ENCODE data around the gene OR52K1. TPM values are rescaled to one million over a fixed set of nuclear protein-coding genes. Genes with fewer than 3 reads are reported as not detected.
"Not testable (repeated sequence)": the region's sequence is repeated elsewhere in the genome, so short reads cannot be mapped to it uniquely, and the experiment has no call there.

The OR52K1 gene
- total and polyA plus RNA-seq, 2 donors (not counting 1 experiment from before 2014, with no cell fraction given) = not detected

DNA sequence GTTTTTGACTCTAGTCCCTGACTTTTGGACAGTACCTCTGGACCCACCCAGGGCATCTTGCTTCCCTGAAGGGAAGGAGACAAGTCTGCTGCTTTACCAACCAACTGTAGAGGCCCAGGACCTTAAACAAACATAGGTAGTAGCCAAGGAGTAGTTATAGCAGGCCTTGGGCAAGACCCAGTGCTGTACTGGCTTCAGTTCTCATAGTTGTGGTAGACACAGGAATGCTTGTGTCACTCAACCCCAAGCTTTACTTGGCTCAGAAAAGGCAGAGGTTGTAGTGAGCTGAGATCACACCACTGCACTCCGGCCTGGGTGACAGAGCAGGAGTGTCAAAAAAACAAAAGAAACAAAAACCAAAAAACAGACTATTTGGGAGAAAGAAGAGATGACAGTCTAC lies 41.2 kb downstream of the OR52K1 start:
- no peak overlapping the region for H3K27ac ChIP-seq (ENCODE audit: insufficient read depth, low read length)
- no peaks in the 10 kb centered on the region for H3K79me2 ChIP-seq (ENCODE audit: control insufficient read depth, insufficient read depth, low read length)
- peak in 1 of 2 donors; percentile 5 for DNase-seq (ENCODE audit: low read depth in 2 of 2)
- H3K4me2 ChIP-seq (ENCODE audit: extremely low read depth, insufficient read depth, low read length) = no peak overlapping the region
- no peak overlapping the region for H3K9ac ChIP-seq (ENCODE audit: insufficient read depth, low read length)
- no peak overlapping the region for H2AFZ ChIP-seq (ENCODE audit: low read length)
- no peak for TF ChIP-seq EZH2 (IDR thresholded peaks at IDR 0.05; ENCODE audit: low read length, missing control alignments)
- TF ChIP-seq, protein P1, sequence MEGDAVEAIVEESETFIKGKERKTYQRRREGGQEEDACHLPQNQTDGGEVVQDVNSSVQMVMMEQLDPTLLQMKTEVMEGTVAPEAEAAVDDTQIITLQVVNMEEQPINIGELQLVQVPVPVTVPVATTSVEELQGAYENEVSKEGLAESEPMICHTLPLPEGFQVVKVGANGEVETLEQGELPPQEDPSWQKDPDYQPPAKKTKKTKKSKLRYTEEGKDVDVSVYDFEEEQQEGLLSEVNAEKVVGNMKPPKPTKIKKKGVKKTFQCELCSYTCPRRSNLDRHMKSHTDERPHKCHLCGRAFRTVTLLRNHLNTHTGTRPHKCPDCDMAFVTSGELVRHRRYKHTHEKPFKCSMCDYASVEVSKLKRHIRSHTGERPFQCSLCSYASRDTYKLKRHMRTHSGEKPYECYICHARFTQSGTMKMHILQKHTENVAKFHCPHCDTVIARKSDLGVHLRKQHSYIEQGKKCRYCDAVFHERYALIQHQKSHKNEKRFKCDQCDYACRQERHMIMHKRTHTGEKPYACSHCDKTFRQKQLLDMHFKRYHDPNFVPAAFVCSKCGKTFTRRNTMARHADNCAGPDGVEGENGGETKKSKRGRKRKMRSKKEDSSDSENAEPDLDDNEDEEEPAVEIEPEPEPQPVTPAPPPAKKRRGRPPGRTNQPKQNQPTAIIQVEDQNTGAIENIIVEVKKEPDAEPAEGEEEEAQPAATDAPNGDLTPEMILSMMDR (conservative IDR thresholded peaks at IDR 0.05 in 1 of 2, IDR thresholded peaks at IDR 0.05 in 1 of 2; ENCODE audit: low read depth in 1 of 2, low read length in 2 of 2) = no peak
- H4K20me1 ChIP-seq (ENCODE audit: control insufficient read depth, extremely low read depth, insufficient read depth, low read length) = no peaks in the 10 kb centered on the region
- H3K36me3 ChIP-seq (ENCODE audit: control insufficient read depth, insufficient read depth, low read length) = no peaks in the 10 kb centered on the region
- H3K4me1 ChIP-seq (ENCODE audit: control insufficient read depth, extremely low read depth, insufficient read depth, low read length) = no peaks in the 10 kb centered on the region
- H3K9me3 ChIP-seq (ENCODE audit: control insufficient read depth, insufficient read depth, low read depth, low read length) = no peaks in the 10 kb centered on the region
- no peak overlapping the region for H3K4me3 ChIP-seq (replicated peaks in 1 of 4; ENCODE audit: control extremely low read depth in 1 of 4, insufficient read depth in 1 of 4, low read depth in 3 of 4, low read length in 4 of 4)
- no peaks in the 10 kb centered on the region for H3K27me3 ChIP-seq (ENCODE audit: control insufficient read depth, insufficient read depth, low read length)

DNA sequence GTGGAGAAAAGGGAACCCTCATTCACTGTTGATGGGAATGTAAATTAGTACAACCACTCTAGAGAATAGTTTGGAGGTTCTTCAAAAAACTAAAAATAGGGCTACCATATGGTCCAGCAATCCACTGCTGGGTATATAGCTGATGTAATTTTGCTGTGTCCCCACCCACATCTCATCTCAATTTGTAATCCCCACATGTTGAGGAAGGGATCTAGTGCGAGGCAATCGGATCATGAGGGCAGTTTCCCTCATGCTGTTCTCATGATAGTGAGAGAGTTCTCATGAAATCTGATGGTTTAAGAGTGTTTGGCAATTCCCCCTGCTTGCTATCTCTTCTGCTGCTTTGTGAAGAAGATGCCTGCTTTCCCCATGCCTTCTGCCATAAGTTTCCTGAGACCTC lies 45.5 kb downstream of the OR52K1 start:
- H3K9ac ChIP-seq (ENCODE audit: insufficient read depth, low read length) = no peak overlapping the region

DNA sequence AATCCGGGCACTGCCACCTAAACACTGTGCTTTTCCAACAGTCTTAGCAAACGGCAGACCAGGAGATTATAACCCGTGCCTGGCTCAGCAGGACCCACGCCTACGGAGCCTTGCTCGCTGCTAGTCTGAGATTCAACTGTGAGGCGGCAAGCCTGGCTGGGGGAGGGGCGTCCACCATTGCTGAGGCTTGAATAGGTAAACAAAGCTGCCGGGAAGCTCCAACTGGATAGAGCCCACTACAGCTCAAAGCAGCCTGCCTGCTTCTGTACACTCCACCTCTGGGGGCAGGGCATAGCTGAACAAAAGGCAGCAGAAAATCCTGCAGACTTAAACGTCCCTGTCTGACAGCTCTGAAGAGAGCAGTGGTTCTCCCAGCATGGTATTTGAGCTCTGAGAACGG lies 49.2 kb downstream of the OR52K1 start:
- H3K4me3 ChIP-seq (replicated peaks in 1 of 4; ENCODE audit: control extremely low read depth in 1 of 4, insufficient read depth in 1 of 4, low read depth in 3 of 4, low read length in 4 of 4); H3K4me1 ChIP-seq (ENCODE audit: control insufficient read depth, extremely low read depth, insufficient read depth, low read length); H2AFZ ChIP-seq (ENCODE audit: low read length); H3K27me3 ChIP-seq (ENCODE audit: control insufficient read depth, insufficient read depth, low read length); H3K9ac ChIP-seq (ENCODE audit: insufficient read depth, low read length); H3K4me2 ChIP-seq (ENCODE audit: extremely low read depth, insufficient read depth, low read length); H3K79me2 ChIP-seq (ENCODE audit: control insufficient read depth, insufficient read depth, low read length); H3K36me3 ChIP-seq (ENCODE audit: control insufficient read depth, insufficient read depth, low read length); H4K20me1 ChIP-seq (ENCODE audit: control insufficient read depth, extremely low read depth, insufficient read depth, low read length); DNase-seq (ENCODE audit: low read depth in 2 of 2); H3K27ac ChIP-seq (ENCODE audit: insufficient read depth, low read length); H3K9me3 ChIP-seq (ENCODE audit: control insufficient read depth, insufficient read depth, low read depth, low read length): not testable (repeated sequence)

More for the DNA sequence above, 45.5 kb downstream of the OR52K1 start:
- no peaks in the 10 kb centered on the region for H3K27me3 ChIP-seq (ENCODE audit: control insufficient read depth, insufficient read depth, low read length)
- DNase-seq (ENCODE audit: low read depth in 2 of 2) = no peak
- H3K79me2 ChIP-seq (ENCODE audit: control insufficient read depth, insufficient read depth, low read length) = no peaks in the 10 kb centered on the region
- H3K4me1 ChIP-seq (ENCODE audit: control insufficient read depth, extremely low read depth, insufficient read depth, low read length) = no peaks in the 10 kb centered on the region
- no peaks in the 10 kb centered on the region for H3K36me3 ChIP-seq (ENCODE audit: control insufficient read depth, insufficient read depth, low read length)
- TF ChIP-seq EZH2 (IDR thresholded peaks at IDR 0.05; ENCODE audit: low read length, missing control alignments) = no peak
- TF ChIP-seq, protein P1 (conservative IDR thresholded peaks at IDR 0.05 in 1 of 2, IDR thresholded peaks at IDR 0.05 in 1 of 2; ENCODE audit: low read depth in 1 of 2, low read length in 2 of 2) = no peak
- no peak overlapping the region for H3K27ac ChIP-seq (ENCODE audit: insufficient read depth, low read length)
- no peaks in the 10 kb centered on the region for H3K9me3 ChIP-seq (ENCODE audit: control insufficient read depth, insufficient read depth, low read depth, low read length)
- H4K20me1 ChIP-seq (ENCODE audit: control insufficient read depth, extremely low read depth, insufficient read depth, low read length) = no peaks in the 10 kb centered on the region
- H2AFZ ChIP-seq (ENCODE audit: low read length) = no peak overlapping the region
- no peak overlapping the region for H3K4me2 ChIP-seq (ENCODE audit: extremely low read depth, insufficient read depth, low read length)
- no peak overlapping the region for H3K4me3 ChIP-seq (replicated peaks in 1 of 4; ENCODE audit: control extremely low read depth in 1 of 4, insufficient read depth in 1 of 4, low read depth in 3 of 4, low read length in 4 of 4)
